AG09309 (cell line): ENCODE measurements around the gene EML3.

ENCODE experiments used
- DNase-seq: peaks from one replicate; pipeline ENCODE4 v3.0.0-alpha.2; 2010; ENCODE audit warnings: low read depth
- H3K4me3 ChIP-seq: 2 replicates; pipeline ENCODE4 v1.5.1; 2011; ENCODE audit warnings: mild to moderate bottlenecking, low read depth, low read length, moderate library complexity; ENCODE audit not compliant: control insufficient read depth
- TF ChIP-seq, protein P1 (sequence below): IDR thresholded peaks from 2 replicates; pipeline ENCODE4 v1.5.1; 2011; ENCODE audit warnings: mild to moderate bottlenecking, low read depth, low read length, inconsistent platforms; ENCODE audit not compliant: insufficient read depth, control insufficient read depth; ENCODE audit errors: missing control alignments

EML3 gene

DNA sequence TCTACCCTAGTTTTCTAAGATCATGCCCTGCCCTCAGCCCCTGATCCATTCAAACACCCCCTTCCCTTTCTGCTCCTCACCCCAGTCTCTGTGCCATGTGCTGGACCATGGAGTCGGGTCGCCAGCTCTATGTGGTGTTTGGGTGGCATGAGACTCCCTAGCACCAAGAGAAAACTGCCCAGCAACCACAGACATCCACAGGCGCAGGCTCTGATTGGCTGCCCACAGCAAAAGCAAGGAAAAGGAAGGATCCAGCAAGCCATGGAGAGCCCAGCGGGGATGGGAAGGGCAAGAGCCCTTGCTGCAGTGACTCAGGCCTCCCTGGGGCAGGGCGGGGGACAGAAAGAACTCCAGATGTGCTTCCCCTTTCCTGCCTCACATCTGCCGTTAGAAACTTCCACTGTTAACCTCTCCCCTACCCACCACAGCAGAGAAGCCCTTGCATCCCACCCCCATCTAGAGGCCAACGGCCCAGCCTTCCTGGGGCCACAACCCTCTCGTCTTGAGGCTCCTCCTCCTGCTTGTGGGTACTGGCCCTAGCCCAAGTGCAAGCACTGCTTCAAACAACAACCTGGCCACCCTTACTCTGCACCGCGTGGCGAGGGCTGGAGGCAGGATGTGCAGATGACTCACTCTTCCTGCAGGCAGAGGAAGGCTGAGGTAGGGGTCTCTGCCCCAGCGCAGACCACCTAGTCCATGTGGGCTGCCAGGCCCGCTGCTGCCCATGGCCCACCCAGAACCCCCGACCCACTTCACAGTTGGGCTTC is 56.3 kb downstream of the EML3 start:
- peak; percentile 84 for DNase-seq
- H3K4me3 ChIP-seq: no peak overlapping the region
- TF ChIP-seq, protein P1, sequence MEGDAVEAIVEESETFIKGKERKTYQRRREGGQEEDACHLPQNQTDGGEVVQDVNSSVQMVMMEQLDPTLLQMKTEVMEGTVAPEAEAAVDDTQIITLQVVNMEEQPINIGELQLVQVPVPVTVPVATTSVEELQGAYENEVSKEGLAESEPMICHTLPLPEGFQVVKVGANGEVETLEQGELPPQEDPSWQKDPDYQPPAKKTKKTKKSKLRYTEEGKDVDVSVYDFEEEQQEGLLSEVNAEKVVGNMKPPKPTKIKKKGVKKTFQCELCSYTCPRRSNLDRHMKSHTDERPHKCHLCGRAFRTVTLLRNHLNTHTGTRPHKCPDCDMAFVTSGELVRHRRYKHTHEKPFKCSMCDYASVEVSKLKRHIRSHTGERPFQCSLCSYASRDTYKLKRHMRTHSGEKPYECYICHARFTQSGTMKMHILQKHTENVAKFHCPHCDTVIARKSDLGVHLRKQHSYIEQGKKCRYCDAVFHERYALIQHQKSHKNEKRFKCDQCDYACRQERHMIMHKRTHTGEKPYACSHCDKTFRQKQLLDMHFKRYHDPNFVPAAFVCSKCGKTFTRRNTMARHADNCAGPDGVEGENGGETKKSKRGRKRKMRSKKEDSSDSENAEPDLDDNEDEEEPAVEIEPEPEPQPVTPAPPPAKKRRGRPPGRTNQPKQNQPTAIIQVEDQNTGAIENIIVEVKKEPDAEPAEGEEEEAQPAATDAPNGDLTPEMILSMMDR: no peak

DNA sequence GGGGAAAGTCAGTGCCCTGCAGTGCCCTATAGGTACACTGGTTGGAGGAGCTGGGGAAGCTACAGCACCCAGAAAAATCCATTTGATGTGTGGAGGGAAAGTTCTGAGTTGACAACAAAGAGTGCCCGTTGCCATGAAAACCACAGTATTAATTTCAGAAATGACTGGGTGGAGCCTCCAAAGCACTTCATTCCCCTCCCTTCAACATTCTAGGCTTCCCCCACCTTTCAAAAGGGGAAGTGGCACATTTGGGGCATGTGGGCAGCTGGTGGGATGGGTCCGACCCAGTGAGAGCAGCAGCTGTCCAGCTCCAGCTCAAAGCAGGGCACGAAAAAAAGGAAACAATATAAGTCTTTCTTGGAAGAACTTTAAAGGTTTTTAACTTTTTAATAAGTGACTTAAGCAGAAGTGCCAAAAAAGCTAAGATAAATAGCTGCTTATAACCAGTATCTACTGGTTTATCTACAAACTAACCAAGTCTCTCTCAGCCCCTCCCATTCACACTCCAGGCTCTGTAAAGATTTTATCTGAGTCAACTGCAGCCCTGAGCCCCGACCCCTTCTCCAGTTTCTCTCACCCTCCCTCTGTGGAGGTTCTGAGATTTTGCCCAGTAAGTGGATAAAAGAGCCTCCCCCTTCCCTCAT is 57.0 kb downstream of the EML3 start:
- H3K4me3 ChIP-seq: no peak overlapping the region
- TF ChIP-seq, protein P1: no peak
- no peak for DNase-seq

GRCh38 chr11:62554387-62555167 is 58.0 kb downstream of the EML3 start:
- no peak for DNase-seq
- H3K4me3 ChIP-seq: peak overlapping the region; percentile 20
- TF ChIP-seq, protein P1: no peak

GRCh38 chr11:62553839-62554361 is 58.7 kb downstream of the EML3 start:
- peak; percentile 52 for DNase-seq
- TF ChIP-seq, protein P1: no peak
- peak overlapping the region; percentile 20 for H3K4me3 ChIP-seq

- peak; percentile 80 for DNase-seq
- peak overlapping the region; percentile 43 for H3K4me3 ChIP-seq
- TF ChIP-seq, protein P1: no peak
Measured at GRCh38 chr11:62553080-62553838, 59.3 kb downstream of the EML3 start.
